ENCODE results near the gene IL6R.

The IL6R gene

GRCh38 chr1:154427173-154428139 lies 22.3 kb downstream of the IL6R start:
- no peak for DNase-seq

- DNase-seq: no peak
These were observed 24.0 kb downstream of the IL6R start for GRCh38 chr1:154429118-154429517.

GRCh38 chr1:154429841-154430611 lies 24.9 kb downstream of the IL6R start:
- DNase-seq: no peak

- DNase-seq: no peak
These were observed 25.8 kb downstream of the IL6R start for GRCh38 chr1:154430903-154431302.

GRCh38 chr1:154431586-154432373 lies 26.6 kb downstream of the IL6R start:
- DNase-seq: peak; percentile 51 to 62

- DNase-seq: peak; percentile 63 to 67
These were observed 28.1 kb downstream of the IL6R start for GRCh38 chr1:154433161-154433764.

- no peak for DNase-seq
These were observed 29.4 kb downstream of the IL6R start for GRCh38 chr1:154434346-154435085.

GRCh38 chr1:154435599-154436200 lies 30.6 kb downstream of the IL6R start:
- DNase-seq: no peak

- no peak for DNase-seq
These were observed 31.3 kb downstream of the IL6R start for GRCh38 chr1:154436433-154436832.

- no peak for DNase-seq
These were observed 35.1 kb downstream of the IL6R start for GRCh38 chr1:154440036-154440804.

GRCh38 chr1:154441241-154441888 lies 36.2 kb downstream of the IL6R start:
- DNase-seq: no peak

GRCh38 chr1:154442006-154442740 lies 37.0 kb downstream of the IL6R start:
- no peak for DNase-seq

GRCh38 chr1:154443274-154444013 lies 38.3 kb downstream of the IL6R start:
- DNase-seq: no peak

- no peak for DNase-seq
These were observed 39.9 kb downstream of the IL6R start for GRCh38 chr1:154445040-154445472.

- DNase-seq: no peak
These were observed 41.1 kb downstream of the IL6R start for GRCh38 chr1:154446292-154446691.

GRCh38 chr1:154446789-154447188 lies 41.6 kb downstream of the IL6R start:
- DNase-seq: no peak

GRCh38 chr1:154448331-154448811 lies 43.2 kb downstream of the IL6R start:
- DNase-seq: no peak

- DNase-seq: no peak
These were observed 48.0 kb downstream of the IL6R start for GRCh38 chr1:154453161-154453560.
